ENCODE measurements around the gene PLEKHG7. TPM values are rescaled to one million over a fixed set of nuclear protein-coding genes. Genes with fewer than 3 reads are reported as not detected.

Gene PLEKHG7
- total RNA-seq, 2 donors from 2014 or later, result 0.33 to 1.6 TPM

DNA sequence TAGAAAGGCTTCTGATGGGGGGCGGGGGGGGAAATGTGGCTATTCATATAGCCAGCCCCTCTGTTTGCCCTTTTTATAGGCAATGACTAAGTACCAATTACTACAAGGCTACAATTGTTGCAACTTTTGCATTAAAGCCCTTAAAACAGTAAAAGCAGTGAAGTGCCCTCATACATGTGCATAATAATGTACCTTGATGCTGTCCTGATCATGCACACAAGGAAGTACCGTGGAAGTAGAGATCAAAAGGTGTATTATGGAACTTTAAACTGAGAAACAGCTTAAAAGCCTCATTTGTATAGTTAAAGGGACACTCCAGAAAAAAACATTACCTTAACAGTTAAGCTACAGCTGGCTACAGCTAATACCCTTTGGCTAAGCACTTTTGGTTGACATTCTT lies 111.8 kb downstream of the PLEKHG7 start:
- 93 to 94% methylated on average over 2 of the region's 2 CpGs for WGBS, 2 donors
- Histone ChIP-seq H3K27ac (no peak overlapping the region), H3K4me3 (no peak overlapping the region), H3K27me3 (no peaks in the 10 kb centered on the region), H3K36me3 (replicated peaks in 1 of 2; ENCODE audit: insufficient read depth in 1 of 2, low read depth in 2 of 2) (peaks cover 5% of the 10 kb centered on the region in 2 donors), H3K4me1 (no peaks in the 10 kb centered on the region), H3K9me3 (no peaks in the 10 kb centered on the region)
- ATAC-seq, result no peak
- no peak for TF ChIP-seq CTCF (IDR thresholded peaks at IDR 0.05)
- no peak for TF ChIP-seq POLR2A (IDR thresholded peaks at IDR 0.05)
- intact Hi-C loops (cut with DNase I), result no loop called here
- no peak for DNase-seq

GRCh38 chr12:92821142-92821541 lies 118.4 kb downstream of the PLEKHG7 start:
- no peaks in the 10 kb centered on the region for H3K9me3 ChIP-seq
- ATAC-seq (no peak), DNase-seq (no peak)
- H3K27ac ChIP-seq, result no peak overlapping the region
- no peaks in the 10 kb centered on the region for H3K27me3 ChIP-seq
- no peaks in the 10 kb centered on the region for H3K4me1 ChIP-seq
- intact Hi-C loops (cut with DNase I), result no loop called here
- H3K36me3 ChIP-seq (replicated peaks in 1 of 2; ENCODE audit: insufficient read depth in 1 of 2, low read depth in 2 of 2), result peaks cover 2 to 5% of the 10 kb centered on the region in 2 donors
- 91 to 92% methylated on average over 3 of the region's 3 CpGs for WGBS, 2 donors
- no peak overlapping the region for H3K4me3 ChIP-seq
- TF ChIP-seq POLR2A (IDR thresholded peaks at IDR 0.05), result no peak

Other genes starting within 250 kb of the PLEKHG7 start
- gene EEA1, start 226.3 kb downstream of the PLEKHG7 start, total RNA-seq, result 1 to 10 TPM; 5.9 to 7.3 TPM

All from body of pancreas (tissue), 4 donors.